ENCODE data around the gene SRPK3.

- TF ChIP-seq EZH2 (IDR thresholded peaks at IDR 0.05; ENCODE audit: borderline replicate concordance, low read depth, low read length, severe bottlenecking) (no peak), MYC (IDR thresholded peaks at IDR 0.05; ENCODE audit: low read depth, low read length) (no peak), POLR2A (IDR thresholded peaks at IDR 0.05; ENCODE audit: low read depth, low read length) (no peak), POLR2AphosphoS5 (IDR thresholded peaks at IDR 0.05; ENCODE audit: insufficient read depth, low read depth, low read length) (no peak)
- TF ChIP-seq, protein P1, sequence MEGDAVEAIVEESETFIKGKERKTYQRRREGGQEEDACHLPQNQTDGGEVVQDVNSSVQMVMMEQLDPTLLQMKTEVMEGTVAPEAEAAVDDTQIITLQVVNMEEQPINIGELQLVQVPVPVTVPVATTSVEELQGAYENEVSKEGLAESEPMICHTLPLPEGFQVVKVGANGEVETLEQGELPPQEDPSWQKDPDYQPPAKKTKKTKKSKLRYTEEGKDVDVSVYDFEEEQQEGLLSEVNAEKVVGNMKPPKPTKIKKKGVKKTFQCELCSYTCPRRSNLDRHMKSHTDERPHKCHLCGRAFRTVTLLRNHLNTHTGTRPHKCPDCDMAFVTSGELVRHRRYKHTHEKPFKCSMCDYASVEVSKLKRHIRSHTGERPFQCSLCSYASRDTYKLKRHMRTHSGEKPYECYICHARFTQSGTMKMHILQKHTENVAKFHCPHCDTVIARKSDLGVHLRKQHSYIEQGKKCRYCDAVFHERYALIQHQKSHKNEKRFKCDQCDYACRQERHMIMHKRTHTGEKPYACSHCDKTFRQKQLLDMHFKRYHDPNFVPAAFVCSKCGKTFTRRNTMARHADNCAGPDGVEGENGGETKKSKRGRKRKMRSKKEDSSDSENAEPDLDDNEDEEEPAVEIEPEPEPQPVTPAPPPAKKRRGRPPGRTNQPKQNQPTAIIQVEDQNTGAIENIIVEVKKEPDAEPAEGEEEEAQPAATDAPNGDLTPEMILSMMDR (IDR thresholded peaks at IDR 0.05; ENCODE audit: extremely low read depth in 1 of 2, insufficient read depth in 1 of 2, low read depth in 1 of 2, low read length in 2 of 2) = no peak
These were observed 26.2 kb downstream of the SRPK3 start for GRCh38 chrX:153806999-153807575.

Data from endothelial cell of umbilical vein (primary cell).